A549 (cell line): ENCODE data around the gene LRP5. TPM values are rescaled to one million over a fixed set of nuclear protein-coding genes. Genes with fewer than 3 reads are reported as not detected.

ENCODE experiments used
- ATAC-seq, 2 experiments: fragments of 200-7000 bp in 1 of 2; fragments of >200 bp in 1 of 2; cut with Nextera tagmentation in 1 of 2; cut with Tn5 transposase in 1 of 2; 3 replicates each; pipeline versions ENCODE4 v1.8.0 to v1.9.1; 2018 to 2020; ENCODE audit warnings: mild to moderate bottlenecking in 1 of 2, moderate library complexity in 1 of 2
- CTCF ChIA-PET: fragments of 300-600 bp; sonication (Branson Sonifier 250); formaldehyde crosslinking; extraction: SDS; loops from one replicate; lab custom pipeline; 2021; ENCODE audit warnings: antibody characterized with exemption, inconsistent platforms; lab: Yijun Ruan, JAX
- POLR2A ChIA-PET: fragments of 350-600 bp; formaldehyde crosslinking; extraction: SDS; loops from one replicate; lab custom pipeline; 2021; ENCODE audit warnings: antibody characterized with exemption, inconsistent platforms; lab: Yijun Ruan, JAX
- DNase-seq, 2 experiments: peaks; one replicate each; pipeline versions ENCODE4 v3.0.0 to v3.0.0-alpha.2; 2011 to 2016; ENCODE audit warnings: low read depth in 1 of 2, low spot score in 1 of 2
- FAIRE-seq: peaks from 2 replicates; lab custom pipeline; 2011; peaks lifted over from hg19 to GRCh38; lab: Jason Lieb, UNC
- H3K27ac ChIP-seq, 2 experiments: fragments of >200 bp; sonication (Bioruptor Twin); formaldehyde crosslinking; 3 replicates each; pipeline ENCODE4 v1.5.1; 2016 to 2017
- H3K4me1 ChIP-seq: fragments of >200 bp; sonication (Bioruptor Twin); formaldehyde crosslinking; 3 replicates; pipeline ENCODE4 v1.6.1; 2016
- H3K4me2 ChIP-seq: fragments of >200 bp; sonication (Bioruptor Twin); formaldehyde crosslinking; 3 replicates; pipeline ENCODE4 v1.6.1; 2016
- H3K4me3 ChIP-seq: fragments of >200 bp; sonication (Bioruptor Twin); formaldehyde crosslinking; 3 replicates; pipeline ENCODE4 v1.5.1; 2016
- H3K9me3 ChIP-seq: fragments of >200 bp; sonication (Bioruptor Twin); formaldehyde crosslinking; 3 replicates; pipeline ENCODE4 v1.6.1; 2016
- BCL3 ChIP-seq: fragments of >200 bp; sonication (Bioruptor Twin); formaldehyde crosslinking; IDR thresholded peaks from 3 replicates; pipeline ENCODE4 v1.6.1; 2016
- CBX2 ChIP-seq: fragments of 200-600 bp; sonication (generic); IDR thresholded peaks from 2 replicates; pipeline ENCODE4 v1.6.1; 2016; ENCODE audit warnings: low read depth, mild to moderate bottlenecking, borderline replicate concordance
- CBX8 ChIP-seq: fragments of 200-600 bp; sonication (generic); IDR thresholded peaks from 2 replicates; pipeline ENCODE4 v1.6.1; 2016
- CEBPB ChIP-seq, 2 experiments: fragments of >200 bp in 1 of 2; sonication (Bioruptor Twin) in 1 of 2; formaldehyde crosslinking in 1 of 2; IDR thresholded peaks; 2 replicates each; pipeline ENCODE4 v1.6.1; 2012 to 2016
- CHD2 ChIP-seq: fragments of 150-350 bp; IDR thresholded peaks from 2 replicates; pipeline ENCODE4 v1.6.1; 2014; ENCODE audit warnings: low read length; ENCODE audit not compliant: partially characterized antibody
- CHD4 ChIP-seq: fragments of 200-600 bp; sonication (generic); IDR thresholded peaks from 2 replicates; pipeline ENCODE4 v1.6.1; 2016; ENCODE audit warnings: antibody characterized with exemption, mild to moderate bottlenecking, borderline replicate concordance
- EHF ChIP-seq: fragments of 250-450 bp; sonication (Bioruptor Pico); IDR thresholded peaks from 2 replicates; pipeline ENCODE4 v1.5.0; 2020; ENCODE audit warnings: mild to moderate bottlenecking
- EHMT2 ChIP-seq: fragments of 200-600 bp; sonication (generic); IDR thresholded peaks from 2 replicates; pipeline ENCODE4 v1.6.1; 2016; ENCODE audit warnings: antibody characterized with exemption, low read depth, mild to moderate bottlenecking, moderate library complexity
- FOSB ChIP-seq: fragments of 250-450 bp; sonication (Bioruptor Pico); IDR thresholded peaks from 2 replicates; pipeline ENCODE4 v1.5.0; 2020; ENCODE audit warnings: mild to moderate bottlenecking, moderate library complexity
- FOSL2 ChIP-seq, 2 experiments: fragments of 450-650 bp in 1 of 2; fragments of >200 bp in 1 of 2; sonication (Bioruptor Twin) in 1 of 2; formaldehyde crosslinking; IDR thresholded peaks; 2 replicates each; pipeline versions ENCODE4 v1.5.0 to v1.6.1; 2016 to 2020; ENCODE audit warnings: mild to moderate bottlenecking in 1 of 2, moderate library complexity in 1 of 2
- HDAC2 ChIP-seq: fragments of 200-600 bp; sonication (generic); IDR thresholded peaks from 2 replicates; pipeline ENCODE4 v1.6.1; 2016
- HEYL ChIP-seq: fragments of 250-450 bp; sonication (Bioruptor Pico); IDR thresholded peaks from 2 replicates; pipeline ENCODE4 v1.8.0; 2021; ENCODE audit warnings: mild to moderate bottlenecking, moderate library complexity
- KDM1A ChIP-seq: fragments of 200-600 bp; sonication (generic); IDR thresholded peaks from 2 replicates; pipeline ENCODE4 v1.6.1; 2016; ENCODE audit warnings: low read depth, mild to moderate bottlenecking
- MAFK ChIP-seq: fragments of 450-650 bp; IDR thresholded peaks from 2 replicates; pipeline ENCODE4 v1.6.1; 2014; ENCODE audit not compliant: partially characterized antibody
- MAX ChIP-seq: IDR thresholded peaks from 2 replicates; pipeline ENCODE4 v1.6.1; 2012
- MYC ChIP-seq: IDR thresholded peaks from 2 replicates; pipeline ENCODE4 v1.6.1; 2012; ENCODE audit warnings: mild to moderate bottlenecking, inconsistent platforms, low read length, improper control_type of control experiment, borderline replicate concordance
- PHF8 ChIP-seq: fragments of 200-600 bp; sonication (generic); IDR thresholded peaks from 2 replicates; pipeline ENCODE4 v1.6.1; 2016; ENCODE audit warnings: low read depth, mild to moderate bottlenecking, antibody characterized with exemption, moderate library complexity, borderline replicate concordance
- POLR2AphosphoS2 ChIP-seq: conservative IDR thresholded peaks from 2 replicates; pipeline ENCODE4 v1.6.1; 2012; ENCODE audit warnings: low read length, improper control_type of control experiment, inconsistent platforms
- RAD21 ChIP-seq, 2 experiments: fragments of >200 bp in 1 of 2; sonication (Bioruptor Twin) in 1 of 2; formaldehyde crosslinking in 1 of 2; IDR thresholded peaks in 1 of 2; conservative IDR thresholded peaks in 1 of 2; 2 replicates in 1 of 2; 3 replicates in 1 of 2; pipeline ENCODE4 v1.6.1; 2012 to 2018; ENCODE audit warnings: inconsistent platforms in 1 of 2
- SMC3 ChIP-seq: fragments of >200 bp; sonication (Bioruptor Twin); formaldehyde crosslinking; IDR thresholded peaks from 3 replicates; pipeline ENCODE4 v1.6.1; 2018; ENCODE audit warnings: inconsistent platforms
- TP53 ChIP-seq: fragments of 250-450 bp; sonication (Bioruptor Pico); IDR thresholded peaks from 2 replicates; pipeline ENCODE4 v1.5.0; 2021; ENCODE audit warnings: mild to moderate bottlenecking, moderate library complexity
- ZNF302 ChIP-seq: fragments of 250-450 bp; sonication (Bioruptor Pico); IDR thresholded peaks from 2 replicates; pipeline ENCODE4 v1.9.0; 2021; ENCODE audit warnings: inconsistent platforms, mild to moderate bottlenecking, moderate library complexity
- ZSCAN20 ChIP-seq: fragments of 250-450 bp; sonication (Bioruptor Pico); IDR thresholded peaks from 2 replicates; pipeline ENCODE4 v1.8.0; 2022; ENCODE audit warnings: mild to moderate bottlenecking, moderate library complexity
- WGBS: methylation state at CpG from one replicate; pipeline ENCODE4 v1.1.6; 2017; ENCODE audit errors: missing lambda C conversion rate; 5-methylcytosine and 5-hydroxymethylcytosine counted together
- polyA plus RNA-seq, 4 experiments: library from polyadenylated mRNA; depleted of rRNA in 3 of 4; stranded (reverse); fragments of >200 nt; fragmentation: RNase III in 1 of 4; extraction: RNeasy Plus Mini Kit Qiagen cat#74134 plus additional on column Dnase treatment in 1 of 4; gene quantifications; 2 replicates in 3 of 4; 3 replicates in 1 of 4; pipeline ENCODE4 v1.2.3, GENCODE V29; 2011 to 2017
- TF ChIP-seq, protein P1 (sequence below): IDR thresholded peaks from 2 replicates; pipeline ENCODE4 v1.6.1; 2012
- TF ChIP-seq, protein P2 (sequence below): fragments of >200 bp; sonication (Bioruptor Twin); formaldehyde crosslinking; IDR thresholded peaks from 2 replicates; pipeline ENCODE4 v1.6.1; 2016

Gene LRP5
- polyA plus RNA-seq, 2 of the 4 experiments (the other 2 are of a cell fraction), result 10.9 to 32.3 TPM

DNA sequence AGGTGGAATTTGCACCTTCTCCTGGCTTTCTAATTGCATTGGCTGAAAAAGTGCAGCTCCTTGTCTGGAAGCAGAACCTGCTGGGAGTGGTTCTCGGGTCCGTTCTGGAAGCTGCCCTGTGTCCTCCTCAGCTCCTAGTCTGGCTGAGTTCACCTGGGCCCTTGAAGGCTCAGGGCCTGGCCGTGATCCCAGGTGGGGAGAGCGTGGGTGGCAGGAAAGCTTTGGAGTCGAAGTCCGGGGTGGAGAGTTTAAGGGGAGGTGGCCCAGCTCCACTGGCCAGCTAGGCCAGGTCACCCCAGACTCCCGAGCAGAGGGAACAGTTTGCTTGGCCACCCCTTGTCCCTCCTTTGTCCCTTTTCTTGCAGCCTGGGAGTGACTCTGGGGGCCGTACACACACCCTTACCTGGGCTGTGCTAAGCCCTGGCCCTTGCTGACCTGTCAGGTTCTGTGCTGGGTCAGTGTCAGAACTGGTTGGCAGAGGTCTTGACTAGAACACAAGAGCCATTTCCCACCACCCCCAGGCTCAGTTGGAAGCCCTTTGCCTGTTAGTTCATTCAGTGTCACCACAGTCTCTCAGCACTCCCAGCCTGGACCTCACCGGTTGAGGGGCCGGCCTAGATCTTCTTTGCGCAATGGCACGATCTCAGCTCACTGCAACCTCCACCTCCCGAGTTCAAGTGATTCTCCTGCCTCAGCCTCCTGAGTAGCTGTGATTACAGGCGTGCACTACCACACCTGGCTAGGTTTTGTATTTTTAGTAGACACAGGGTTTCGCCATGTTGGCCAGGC lies 37.3 kb downstream of the LRP5 start:
- Histone ChIP-seq H3K4me2 (no peak overlapping the region), H3K4me1 (peaks cover 19% of the 10 kb centered on the region), H3K4me3 (no peak overlapping the region), H3K27ac (peak overlapping the region in 1 of 2 experiments; percentile 30; a peak in 2 of 6 replicates), H3K9me3 (peaks cover 5% of the 10 kb centered on the region; the same call in 1 of the 3 replicates)
- TF ChIP-seq EHMT2 (no peak), PHF8 (no peak), TP53 (CRISPR knock-in tag) (no peak), CHD2 (no peak), FOSL2 (IDR thresholded peaks at IDR 0.05) (no peak), FOSL2 (CRISPR knock-in tag; IDR thresholded peaks at IDR 0.05) (no peak), KDM1A (no peak), HDAC2 (no peak), ZSCAN20 (CRISPR knock-in tag) (no peak), MYC (no peak)
- 87% methylated on average over 15 of the region's 15 CpGs for WGBS
- CTCF ChIA-PET, result interaction anchor here (0.6 to 1.8 kb wide), 3 partner anchors 8 to 35 kb away, joined by 3 to 4 read pairs (median 3); no protein-coding TSS in a partner anchor
- DNase-seq, result no peak
- POLR2A ChIA-PET, result no interaction called here
- no peak for FAIRE-seq
- no peak for ATAC-seq

GRCh38 chr11:68350759-68351449 lies 38.5 kb downstream of the LRP5 start:
- H3K4me1 ChIP-seq, result peaks cover 29% of the 10 kb centered on the region
- H3K9me3 ChIP-seq, result no peaks in the 10 kb centered on the region
- FAIRE-seq (no peak), DNase-seq (no peak), ATAC-seq (no peak)
- TF ChIP-seq TP53 (CRISPR knock-in tag) (no peak), CBX8 (no peak), BCL3 (no peak), MAX (no peak)
- H3K27ac ChIP-seq, result no peak overlapping the region
- WGBS, result 93% methylated on average over 24 of the region's 28 CpGs
- H3K4me2 ChIP-seq, result no peak overlapping the region
- ChIA-PET CTCF (interaction anchor here (0.6 to 1.9 kb wide), 5 partner anchors 9 to 93 kb away, joined by 3 to 5 read pairs (median 3); no protein-coding TSS in a partner anchor), POLR2A (no interaction called here)
- H3K4me3 ChIP-seq, result no peak overlapping the region

DNA sequence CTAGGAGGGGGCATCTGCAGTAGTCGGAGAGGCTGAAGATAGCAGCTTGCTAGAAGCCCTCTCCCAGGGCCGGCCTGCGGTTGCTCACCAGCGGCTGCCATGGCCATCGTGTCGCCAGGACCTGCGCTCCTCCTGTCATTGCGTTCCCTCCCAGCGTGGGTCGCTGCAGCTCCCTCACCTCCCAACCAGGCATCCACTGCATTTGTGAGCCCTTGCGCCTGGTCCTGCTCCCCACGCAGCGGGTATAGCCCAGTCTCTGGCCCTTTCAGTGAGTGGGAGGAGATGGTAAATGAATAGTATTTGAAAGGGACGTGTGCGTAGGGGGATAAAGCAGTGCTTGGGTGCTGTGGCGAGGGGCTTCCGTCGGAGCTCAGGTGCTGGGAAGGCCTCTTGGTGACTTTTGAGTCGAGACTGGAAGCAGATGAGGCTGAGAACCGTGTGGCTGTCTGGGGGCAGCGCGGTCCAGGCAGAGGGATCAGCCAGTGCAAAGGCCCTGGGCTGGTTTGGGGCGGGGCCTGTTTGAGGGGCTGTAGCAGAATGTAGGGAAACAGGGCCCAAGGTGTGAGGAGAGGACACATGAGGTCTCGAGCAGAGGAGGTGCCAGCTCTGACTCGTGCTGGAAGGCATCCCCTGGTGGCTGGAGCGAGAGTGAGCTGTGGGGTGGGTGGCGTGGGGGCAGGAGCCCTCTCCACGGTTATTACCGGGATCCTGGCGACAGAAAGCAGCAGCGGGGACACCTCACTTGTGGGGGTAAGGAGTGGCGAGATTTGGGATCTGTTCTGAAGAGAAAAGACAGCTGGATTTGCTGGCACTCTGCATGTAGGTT lies 39.3 kb downstream of the LRP5 start:
- FAIRE-seq (no peak), ATAC-seq (no peak)
- POLR2A ChIA-PET, result no interaction called here
- TF ChIP-seq FOSB (CRISPR knock-in tag), result no peak
- no peak for TF ChIP-seq ZSCAN20 (CRISPR knock-in tag)
- TF ChIP-seq CBX2, result no peak
- no peak for TF ChIP-seq HEYL
- no peak for TF ChIP-seq MAX
- TF ChIP-seq ZNF302 (CRISPR knock-in tag), result no peak
- no peak for TF ChIP-seq CHD4
- TF ChIP-seq SMC3, result no peak
- TF ChIP-seq, protein P1, sequence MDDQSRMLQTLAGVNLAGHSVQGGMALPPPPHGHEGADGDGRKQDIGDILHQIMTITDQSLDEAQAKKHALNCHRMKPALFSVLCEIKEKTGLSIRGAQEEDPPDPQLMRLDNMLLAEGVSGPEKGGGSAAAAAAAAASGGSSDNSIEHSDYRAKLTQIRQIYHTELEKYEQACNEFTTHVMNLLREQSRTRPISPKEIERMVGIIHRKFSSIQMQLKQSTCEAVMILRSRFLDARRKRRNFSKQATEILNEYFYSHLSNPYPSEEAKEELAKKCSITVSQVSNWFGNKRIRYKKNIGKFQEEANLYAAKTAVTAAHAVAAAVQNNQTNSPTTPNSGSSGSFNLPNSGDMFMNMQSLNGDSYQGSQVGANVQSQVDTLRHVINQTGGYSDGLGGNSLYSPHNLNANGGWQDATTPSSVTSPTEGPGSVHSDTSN, result no peak
- TF ChIP-seq RAD21 (conservative IDR thresholded peaks at IDR 0.05 in 1 of 2, IDR thresholded peaks at IDR 0.05 in 1 of 2), result no peak
- TF ChIP-seq MAFK, result no peak
- TF ChIP-seq POLR2AphosphoS2, result no peak
- TF ChIP-seq CEBPB (IDR thresholded peaks at IDR 0.05), result no peak
- TF ChIP-seq, protein P2, sequence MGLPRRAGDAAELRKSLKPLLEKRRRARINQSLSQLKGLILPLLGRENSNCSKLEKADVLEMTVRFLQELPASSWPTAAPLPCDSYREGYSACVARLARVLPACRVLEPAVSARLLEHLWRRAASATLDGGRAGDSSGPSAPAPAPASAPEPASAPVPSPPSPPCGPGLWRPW, result no peak
- no peak for TF ChIP-seq EHF (CRISPR knock-in tag)

More for the DNA sequence above, 39.3 kb downstream of the LRP5 start:
- Histone ChIP-seq H3K27ac (peak overlapping the region in 1 of 2 experiments; percentile 91; a peak in 3 of 6 replicates), H3K4me1 (peaks cover 33% of the 10 kb centered on the region), H3K4me3 (no peak overlapping the region), H3K4me2 (no peak overlapping the region), H3K9me3 (no peaks in the 10 kb centered on the region)
- DNase-seq, result peak in 1 of 2 experiments; percentile 27
- CTCF ChIA-PET, result interaction anchor here (0.7 to 1.9 kb wide), 4 partner anchors 9 to 94 kb away, joined by 3 to 5 read pairs (median 4); no protein-coding TSS in a partner anchor
- 94% methylated on average over 32 of the region's 32 CpGs for WGBS
